ENCODE measurements around the gene ZNF488.

Gene ZNF488

GRCh38 chr10:47364366-47364765 is 19.7 kb downstream of the ZNF488 start:
- peak; percentile 33 for DNase-seq

DNA sequence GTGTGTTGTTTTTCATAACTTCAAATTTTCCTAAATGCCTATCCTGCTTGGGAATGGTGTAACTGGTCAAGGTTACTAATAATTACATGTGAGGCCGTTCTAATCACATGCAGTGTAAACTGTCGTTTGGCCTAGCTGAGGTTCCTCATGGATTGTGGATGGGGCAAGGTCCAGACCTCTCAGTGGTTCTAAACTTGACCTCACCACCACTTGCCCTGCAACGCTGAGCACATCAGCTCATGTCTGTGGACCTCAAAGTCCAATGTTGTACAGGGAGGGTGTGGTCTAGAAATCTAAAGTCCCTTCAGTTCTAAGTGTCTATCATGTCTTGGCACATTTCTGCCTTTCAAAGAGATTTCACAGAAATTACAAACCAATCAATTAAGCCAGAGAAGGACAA is 20.3 kb downstream of the ZNF488 start:
- no peak for DNase-seq

- DNase-seq, result no peak
Observed at GRCh38 chr10:47362199-47362598, 21.9 kb downstream of the ZNF488 start.

DNA sequence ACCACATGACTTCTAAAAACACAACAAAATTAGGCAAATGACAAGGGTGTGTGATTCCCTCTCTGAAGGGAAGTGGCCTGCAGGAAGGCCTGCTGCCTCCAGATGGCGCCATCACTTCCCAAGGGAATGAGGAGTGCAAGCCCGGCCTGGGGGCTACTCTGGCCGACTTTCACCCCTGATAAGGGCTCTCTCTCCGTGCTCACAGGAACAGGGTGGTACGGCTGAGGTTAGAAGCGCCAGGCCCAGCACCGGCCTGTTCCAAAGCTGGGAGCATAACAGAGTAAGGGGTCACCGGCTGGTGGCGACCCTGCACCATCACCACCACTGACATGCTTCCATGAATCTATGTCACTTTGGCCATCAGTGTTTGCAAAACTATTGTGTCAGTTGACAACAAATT is 22.8 kb downstream of the ZNF488 start:
- no peak for DNase-seq

GRCh38 chr10:47360419-47361040 is 23.6 kb downstream of the ZNF488 start:
- no peak for DNase-seq

- DNase-seq, result no peak
Observed at GRCh38 chr10:47359626-47360418, 24.3 kb downstream of the ZNF488 start.

DNA sequence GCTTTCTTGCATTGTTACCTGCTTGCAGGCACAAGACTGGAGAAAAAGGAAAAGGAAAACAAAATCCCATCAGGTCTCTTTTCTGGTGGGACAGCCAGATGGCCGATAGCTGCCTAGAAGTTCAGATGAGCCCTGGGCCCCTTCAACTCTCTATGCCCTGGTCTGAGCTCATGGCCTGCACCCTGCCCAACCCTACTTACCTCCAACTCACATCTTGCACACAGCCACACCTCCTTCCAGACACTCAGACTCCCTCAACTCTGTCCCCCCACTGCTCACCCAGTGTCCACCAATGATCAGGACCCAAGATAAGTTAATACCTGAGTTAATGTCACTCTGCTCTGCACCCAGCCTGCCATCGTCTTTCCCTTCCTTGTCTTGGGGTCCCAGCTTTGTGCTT is 25.0 kb downstream of the ZNF488 start:
- DNase-seq, result no peak

DNA sequence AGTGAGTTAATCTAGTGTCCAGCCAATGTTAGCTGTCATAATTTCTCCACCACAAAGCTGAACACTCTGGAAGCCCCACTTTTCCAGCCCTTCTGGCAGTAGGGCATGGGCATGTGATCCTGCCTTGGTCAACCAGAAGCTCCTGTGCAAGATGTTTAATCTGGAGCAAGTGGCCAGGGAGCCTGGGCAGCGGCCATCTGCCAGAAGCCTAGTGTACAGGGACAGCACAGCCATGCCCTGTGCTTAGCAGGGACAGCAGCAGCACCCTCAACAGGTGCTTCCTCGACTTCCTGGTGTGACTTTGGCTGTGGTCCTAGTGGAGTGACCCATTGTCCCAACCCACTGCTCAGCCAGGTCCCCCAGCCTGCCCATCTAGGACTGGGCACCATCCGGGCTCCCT is 25.6 kb downstream of the ZNF488 start:
- no peak for DNase-seq

- no peak for DNase-seq
Observed at GRCh38 chr10:47357911-47358310, 26.2 kb downstream of the ZNF488 start.

- DNase-seq, result no peak
Observed at GRCh38 chr10:47357131-47357582, 26.9 kb downstream of the ZNF488 start.

DNA sequence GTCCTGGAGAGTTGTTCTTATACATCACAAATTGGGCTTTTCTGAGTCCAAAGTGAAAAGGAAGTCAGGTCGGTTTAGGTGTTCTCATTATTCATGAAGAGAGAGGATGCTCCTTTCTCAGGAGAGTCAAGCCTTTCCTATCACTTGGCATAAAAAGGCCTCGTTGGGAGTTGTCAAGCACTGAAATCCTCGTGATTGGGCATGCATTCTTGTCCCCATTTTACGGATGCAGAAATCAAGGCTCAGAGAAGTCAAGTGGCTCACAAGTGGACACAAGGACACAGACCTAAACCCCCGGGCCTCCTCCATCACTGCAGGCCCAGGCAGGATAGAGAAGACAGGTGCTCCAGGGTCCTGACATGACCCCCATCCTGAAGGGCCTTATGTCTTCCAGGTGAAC is 27.4 kb downstream of the ZNF488 start:
- no peak for DNase-seq

DNA sequence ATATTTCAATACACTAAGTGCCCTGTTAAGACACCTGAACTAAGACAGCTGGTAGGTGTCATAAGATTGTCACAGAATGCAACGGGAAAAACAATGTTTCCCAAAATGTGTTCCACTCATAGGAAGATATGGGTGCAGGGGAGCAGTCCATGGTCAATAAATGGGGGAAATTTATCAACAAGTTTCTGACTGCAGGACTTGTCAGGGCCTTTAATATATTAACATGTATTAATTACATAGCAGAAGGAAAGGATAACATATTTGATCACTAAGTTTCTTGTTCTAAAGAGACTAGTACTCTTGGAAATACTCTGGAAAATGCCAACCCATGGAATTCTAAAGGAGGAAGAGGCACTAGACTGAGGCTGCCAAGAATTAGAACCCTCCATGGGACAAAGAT is 29.2 kb downstream of the ZNF488 start:
- no peak for DNase-seq

- DNase-seq, result no peak
Observed at GRCh38 chr10:47354165-47354564, 29.9 kb downstream of the ZNF488 start.

DNA sequence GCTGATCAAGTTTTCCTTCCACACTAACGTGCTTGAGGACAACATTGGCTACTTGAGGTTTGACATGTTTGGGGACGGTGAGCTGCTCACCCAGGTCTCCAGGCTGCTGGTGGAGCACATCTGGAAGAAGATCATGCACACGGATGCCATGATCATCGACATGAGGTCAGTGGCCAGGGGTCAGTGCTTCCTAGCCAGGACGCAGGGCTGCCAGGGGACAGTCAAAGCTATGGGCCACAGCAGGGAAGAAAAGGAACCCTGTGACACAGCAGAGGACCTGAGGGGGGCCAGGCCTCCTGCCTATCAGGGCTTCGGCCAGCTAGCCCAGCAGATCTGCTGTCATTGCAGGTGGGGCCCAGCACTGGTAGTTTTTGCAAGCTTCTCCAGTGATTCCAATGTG is 30.7 kb downstream of the ZNF488 start:
- no peak for DNase-seq

GRCh38 chr10:47351899-47352815 is 31.9 kb downstream of the ZNF488 start:
- DNase-seq, result no peak

- no peak for DNase-seq
Observed at GRCh38 chr10:47350671-47351640, 33.1 kb downstream of the ZNF488 start.

DNA sequence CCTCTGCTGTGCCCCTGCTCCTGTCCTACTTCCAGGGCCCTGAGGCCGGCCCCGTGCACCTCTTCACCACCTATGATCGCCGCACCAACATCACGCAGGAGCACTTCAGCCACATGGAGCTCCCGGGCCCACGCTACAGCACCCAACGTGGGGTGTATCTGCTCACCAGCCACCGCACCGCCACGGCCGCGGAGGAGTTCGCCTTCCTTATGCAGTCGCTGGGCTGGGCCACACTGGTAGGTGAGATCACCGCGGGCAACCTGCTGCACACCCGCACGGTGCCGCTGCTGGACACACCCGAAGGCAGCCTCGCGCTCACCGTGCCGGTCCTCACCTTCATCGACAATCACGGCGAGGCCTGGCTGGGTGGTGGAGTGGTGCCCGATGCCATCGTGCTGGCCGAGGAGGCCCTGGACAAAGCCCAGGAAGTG is 34.1 kb downstream of the ZNF488 start:
- DNase-seq, result no peak

DNA sequence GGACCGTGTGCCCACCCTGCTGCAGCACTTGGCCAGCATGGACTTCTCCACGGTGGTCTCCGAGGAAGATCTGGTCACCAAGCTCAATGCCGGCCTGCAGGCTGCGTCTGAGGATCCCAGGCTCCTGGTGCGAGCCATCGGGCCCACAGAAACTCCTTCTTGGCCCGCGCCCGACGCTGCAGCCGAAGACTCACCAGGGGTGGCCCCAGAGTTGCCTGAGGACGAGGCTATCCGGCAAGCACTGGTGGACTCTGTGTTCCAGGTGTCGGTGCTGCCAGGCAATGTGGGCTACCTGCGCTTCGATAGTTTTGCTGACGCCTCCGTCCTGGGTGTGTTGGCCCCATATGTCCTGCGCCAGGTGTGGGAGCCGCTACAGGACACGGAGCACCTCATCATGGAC is 34.6 kb downstream of the ZNF488 start:
- no peak for DNase-seq

- no peak for DNase-seq
Observed at GRCh38 chr10:47348661-47349470, 35.2 kb downstream of the ZNF488 start.

DNA sequence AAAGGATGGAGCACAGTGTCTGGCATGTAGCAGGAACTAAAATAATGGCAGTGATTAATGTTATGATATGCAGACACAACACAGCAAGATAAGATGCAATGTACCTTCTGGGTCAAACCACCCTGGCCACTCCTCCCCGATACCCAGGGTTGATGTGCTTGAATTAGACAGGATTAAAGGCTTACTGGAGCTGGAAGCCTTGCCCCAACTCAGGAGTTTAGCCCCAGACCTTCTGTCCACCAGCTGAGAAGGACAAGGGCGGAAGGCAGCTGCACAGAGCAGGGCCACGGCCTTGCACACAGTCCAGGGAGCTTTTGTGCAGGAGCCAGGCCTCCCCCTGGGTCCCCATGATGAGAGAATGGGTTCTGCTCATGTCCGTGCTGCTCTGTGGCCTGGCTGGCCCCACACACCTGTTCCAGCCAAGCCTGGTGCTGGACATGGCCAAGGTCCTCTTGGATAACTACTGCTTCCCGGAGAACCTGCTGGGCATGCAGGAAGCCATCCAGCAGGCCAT is 35.9 kb downstream of the ZNF488 start, which contains the start of gene RBP3:
Gene RBP3, plus strand, starts transcription at position 226 of the 514 bp plus-strand sequence. Its CDS starts 122 bp downstream, at position 348.
- no peak for DNase-seq

DNA sequence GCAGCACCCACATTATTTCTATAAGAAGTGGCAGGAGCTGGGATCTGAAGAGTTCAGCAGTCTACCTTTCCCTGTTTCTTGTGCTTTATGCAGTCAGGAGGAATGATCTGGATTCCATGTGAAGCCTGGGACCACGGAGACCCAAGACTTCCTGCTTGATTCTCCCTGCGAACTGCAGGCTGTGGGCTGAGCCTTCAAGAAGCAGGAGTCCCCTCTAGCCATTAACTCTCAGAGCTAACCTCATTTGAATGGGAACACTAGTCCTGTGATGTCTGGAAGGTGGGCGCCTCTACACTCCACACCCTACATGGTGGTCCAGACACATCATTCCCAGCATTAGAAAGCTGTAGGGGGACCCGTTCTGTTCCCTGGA is 36.8 kb downstream of the ZNF488 start:
- no peak for DNase-seq
